ENCODE measurements around the gene ISG20L2. TPM values are rescaled to one million over a fixed set of nuclear protein-coding genes. Genes with fewer than 3 reads are reported as not detected.
A peak's percentile ranks its signal among the peaks of the same experiment; 100 is the strongest.

ISG20L2 gene
- total and polyA plus RNA-seq, 4 experiments from 2014 or later, result 11.4 to 53.1 (median 33.6) TPM

DNA sequence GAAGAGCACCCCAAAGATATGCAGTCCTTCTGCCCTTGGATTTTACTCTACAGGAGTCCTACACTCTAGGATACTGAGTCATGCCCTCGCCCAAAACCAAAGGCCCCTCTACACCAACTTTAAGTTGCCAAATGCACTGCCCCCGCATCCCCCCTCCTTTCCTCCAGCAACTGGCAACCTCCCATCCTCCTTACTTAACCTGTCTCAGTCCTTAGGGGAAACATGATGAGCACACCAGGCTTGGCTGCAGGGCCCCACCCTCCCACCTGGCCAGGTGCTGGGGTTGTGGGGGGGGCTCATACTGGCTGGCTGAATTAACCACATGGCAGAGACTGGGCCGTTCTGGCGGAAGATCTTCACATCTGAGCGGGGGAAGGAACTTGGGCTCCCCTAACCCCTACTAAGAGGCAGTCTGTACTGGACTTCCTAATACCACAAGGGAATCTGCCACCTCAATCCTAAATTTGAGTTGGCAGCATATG is 21.7 kb upstream of the ISG20L2 start:
- ChIA-PET CTCF (ENCODE audit: partially characterized antibody) (interaction anchor here (2.5 to 3.9 kb wide), 2 partner anchors 9 to 23 kb away, joined by 15 to 34 read pairs; partner anchors contain the start of genes ISG20L2, METTL25B and MRPL24), POLR2A (ENCODE audit: partially characterized antibody) (interaction anchor here (1.1 to 4.6 kb wide), 6 partner anchors 8 to 44 kb away, joined by 4 to 103 read pairs (median 37); partner anchors contain the start of genes ISG20L2, METTL25B, MRPL24 and PRCC)
- H3K9me3 Mint-ChIP-seq, result peaks cover 0 to 1% (median 0%) of the 10 kb centered on the region in 8 donors
- Histone ChIP-seq H3K4me3 (ENCODE audit: low read length in 2 of 2) (peak overlapping the region; percentile 45 to 74), H3K9me3 (ENCODE audit: control insufficient read depth in 1 of 2, low read length in 2 of 2) (no peaks in the 10 kb centered on the region), H3K4me1 (ENCODE audit: insufficient read depth, low read length) (peaks cover 56% of the 10 kb centered on the region), H3K27me3 (ENCODE audit: insufficient read depth, low read length) (no peaks in the 10 kb centered on the region), H3K36me3 (ENCODE audit: insufficient read depth, low read length) (peaks cover 6% of the 10 kb centered on the region), H3K27ac (ENCODE audit: low read depth, low read length) (peak overlapping the region; percentile 75)
- intact Hi-C loops (cut with micrococcal nuclease), result no loop called here
- H3K36me3 Mint-ChIP-seq, result peaks cover 5 to 20% of the 10 kb centered on the region in 2 donors
- H3K27ac Mint-ChIP-seq, result peak overlapping the region; percentile 87 to 95 (median 94)
- H3K4me3 Mint-ChIP-seq, result peak overlapping the region; percentile 91 to 98 (median 92)
- peak in 1 of 5 donors; percentile 62 for DNase-seq
- no peaks in the 10 kb centered on the region for H3K27me3 Mint-ChIP-seq
- H3K4me1 Mint-ChIP-seq, result peaks cover 46 to 79% (median 60%) of the 10 kb centered on the region in 4 donors

DNA sequence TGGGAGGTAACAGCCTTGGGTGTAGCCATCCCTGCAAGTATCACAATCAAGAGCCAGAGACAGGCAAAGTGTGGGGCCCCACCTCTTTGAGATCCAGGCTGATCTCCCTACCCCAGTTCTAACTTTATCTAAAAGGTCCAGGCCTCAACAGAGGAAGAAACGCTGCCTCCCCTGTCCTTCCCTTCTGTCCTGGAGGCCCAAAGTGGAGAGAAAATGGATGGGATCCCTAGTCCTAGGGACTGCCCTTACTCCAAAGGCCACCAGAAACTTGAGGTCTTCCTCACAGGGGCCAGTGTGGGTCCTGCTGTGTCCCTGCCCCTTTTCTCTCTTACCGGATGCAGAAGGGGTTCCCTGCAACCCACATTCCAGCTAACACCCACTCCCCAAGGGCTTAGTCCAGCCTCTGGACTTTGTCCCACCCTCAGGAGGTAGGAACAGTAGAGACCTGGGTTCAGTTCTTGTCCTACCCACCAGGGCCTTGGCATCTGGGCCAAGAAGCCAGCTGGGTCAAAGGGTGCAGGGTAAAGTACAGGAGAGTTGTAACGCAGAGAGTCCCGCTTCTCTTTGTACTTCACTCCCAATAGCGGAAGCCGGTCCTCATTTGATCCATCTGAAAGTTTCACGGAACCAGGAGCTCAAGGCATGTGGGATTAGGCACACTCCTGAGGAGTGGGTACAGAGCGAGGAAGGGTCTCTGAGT is 21.0 kb upstream of the ISG20L2 start:
- peak overlapping the region; percentile 87 to 95 (median 94) for H3K27ac Mint-ChIP-seq
- peak overlapping the region; percentile 45 to 74 for H3K4me3 ChIP-seq (ENCODE audit: low read length in 2 of 2)
- POLR2A ChIA-PET (ENCODE audit: partially characterized antibody), result interaction anchor here (1.1 to 4.3 kb wide), 3 partner anchors 8 to 23 kb away, joined by 4 to 103 read pairs (median 97); partner anchors contain the start of genes MRPL24 and PRCC

DNA sequence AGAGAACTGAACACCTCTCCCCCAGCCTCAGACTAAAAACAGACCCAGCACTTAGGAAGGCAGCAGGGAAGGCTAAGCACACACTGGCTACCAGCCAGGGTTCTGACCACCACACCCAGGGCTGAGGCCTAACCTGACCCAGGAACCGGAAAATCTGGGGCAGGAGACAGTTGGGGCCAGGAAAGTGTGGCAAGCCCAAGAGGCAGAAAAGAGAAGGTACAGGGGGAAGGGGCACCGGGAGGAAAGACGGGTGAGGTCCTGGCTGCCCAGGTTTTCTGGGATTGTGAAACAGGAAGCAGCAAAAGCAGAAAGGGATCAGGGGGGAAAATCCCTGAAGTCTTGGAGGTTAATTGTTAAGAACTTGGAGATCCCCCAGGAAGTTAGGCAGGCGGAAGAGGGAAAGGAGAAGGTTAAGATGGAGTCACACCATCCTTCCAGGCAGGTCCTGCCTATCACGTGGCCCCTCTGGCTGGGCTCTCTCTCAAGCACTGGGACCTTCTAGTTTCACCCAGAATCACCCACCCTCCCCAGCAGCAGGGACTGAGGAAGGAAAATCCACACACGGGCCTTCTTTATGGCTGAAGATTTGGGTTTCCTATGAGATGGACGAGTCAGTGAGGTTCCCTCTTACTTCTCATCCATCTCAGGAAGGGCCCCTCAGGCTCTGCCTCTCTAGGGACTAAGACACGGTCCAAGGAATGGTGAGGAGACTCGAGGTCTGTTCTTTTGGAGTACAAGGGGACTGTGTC is 20.3 kb upstream of the ISG20L2 start:
- Mint-ChIP-seq H3K4me3 (peak overlapping the region; percentile 91 to 98 (median 92)), H3K4me1 (peaks cover 46 to 80% (median 57%) of the 10 kb centered on the region in 4 donors), H3K27ac (peak overlapping the region; percentile 87 to 95 (median 94)), H3K27me3 (no peaks in the 10 kb centered on the region), H3K36me3 (peaks cover 5 to 29% of the 10 kb centered on the region in 2 donors), H3K9me3 (peaks cover 0 to 1% (median 0%) of the 10 kb centered on the region in 8 donors)
- POLR2A ChIA-PET (ENCODE audit: partially characterized antibody), result interaction anchor here (1.1 to 3.2 kb wide), 4 partner anchors 19 to 108 kb away, joined by 3 to 28 read pairs (median 16); partner anchors contain the start of genes ISG20L2, METTL25B and PRCC
- Histone ChIP-seq H3K27me3 (ENCODE audit: insufficient read depth, low read length) (no peaks in the 10 kb centered on the region), H3K36me3 (ENCODE audit: insufficient read depth, low read length) (peaks cover 13% of the 10 kb centered on the region), H3K4me1 (ENCODE audit: insufficient read depth, low read length) (peaks cover 56% of the 10 kb centered on the region), H3K4me3 (ENCODE audit: low read length in 2 of 2) (peak overlapping the region; percentile 45 to 74), H3K27ac (ENCODE audit: low read depth, low read length) (peak overlapping the region; percentile 75), H3K9me3 (ENCODE audit: control insufficient read depth in 1 of 2, low read length in 2 of 2) (no peaks in the 10 kb centered on the region)
- DNase-seq, result no peak
- CTCF ChIA-PET (ENCODE audit: partially characterized antibody), result interaction anchor here (1.7 to 3.9 kb wide), 3 partner anchors 21 to 23 kb away, joined by 7 to 34 read pairs (median 8); partner anchors contain the start of genes ISG20L2 and METTL25B
- intact Hi-C loops (cut with micrococcal nuclease), result no loop called here

More for the DNA sequence above, 21.0 kb upstream of the ISG20L2 start:
- H3K9me3 Mint-ChIP-seq, result peaks cover 0 to 1% (median 0%) of the 10 kb centered on the region in 8 donors
- intact Hi-C loops (cut with micrococcal nuclease), result no loop called here
- Histone ChIP-seq H3K4me1 (ENCODE audit: insufficient read depth, low read length) (peaks cover 56% of the 10 kb centered on the region), H3K9me3 (ENCODE audit: control insufficient read depth in 1 of 2, low read length in 2 of 2) (no peaks in the 10 kb centered on the region), H3K36me3 (ENCODE audit: insufficient read depth, low read length) (peaks cover 10% of the 10 kb centered on the region), H3K27me3 (ENCODE audit: insufficient read depth, low read length) (no peaks in the 10 kb centered on the region), H3K27ac (ENCODE audit: low read depth, low read length) (peak overlapping the region; percentile 75)
- DNase-seq, result no peak
- CTCF ChIA-PET (ENCODE audit: partially characterized antibody), result interaction anchor here (3.9 kb wide), 1 partner anchor 23 kb away, joined by 34 read pairs; the partner anchor contains the start of genes ISG20L2 and METTL25B
- H3K4me3 Mint-ChIP-seq, result peak overlapping the region; percentile 91 to 98 (median 92)
- H3K27me3 Mint-ChIP-seq, result no peaks in the 10 kb centered on the region
- peaks cover 5 to 26% of the 10 kb centered on the region in 2 donors for H3K36me3 Mint-ChIP-seq
- peaks cover 46 to 81% (median 58%) of the 10 kb centered on the region in 4 donors for H3K4me1 Mint-ChIP-seq

DNA sequence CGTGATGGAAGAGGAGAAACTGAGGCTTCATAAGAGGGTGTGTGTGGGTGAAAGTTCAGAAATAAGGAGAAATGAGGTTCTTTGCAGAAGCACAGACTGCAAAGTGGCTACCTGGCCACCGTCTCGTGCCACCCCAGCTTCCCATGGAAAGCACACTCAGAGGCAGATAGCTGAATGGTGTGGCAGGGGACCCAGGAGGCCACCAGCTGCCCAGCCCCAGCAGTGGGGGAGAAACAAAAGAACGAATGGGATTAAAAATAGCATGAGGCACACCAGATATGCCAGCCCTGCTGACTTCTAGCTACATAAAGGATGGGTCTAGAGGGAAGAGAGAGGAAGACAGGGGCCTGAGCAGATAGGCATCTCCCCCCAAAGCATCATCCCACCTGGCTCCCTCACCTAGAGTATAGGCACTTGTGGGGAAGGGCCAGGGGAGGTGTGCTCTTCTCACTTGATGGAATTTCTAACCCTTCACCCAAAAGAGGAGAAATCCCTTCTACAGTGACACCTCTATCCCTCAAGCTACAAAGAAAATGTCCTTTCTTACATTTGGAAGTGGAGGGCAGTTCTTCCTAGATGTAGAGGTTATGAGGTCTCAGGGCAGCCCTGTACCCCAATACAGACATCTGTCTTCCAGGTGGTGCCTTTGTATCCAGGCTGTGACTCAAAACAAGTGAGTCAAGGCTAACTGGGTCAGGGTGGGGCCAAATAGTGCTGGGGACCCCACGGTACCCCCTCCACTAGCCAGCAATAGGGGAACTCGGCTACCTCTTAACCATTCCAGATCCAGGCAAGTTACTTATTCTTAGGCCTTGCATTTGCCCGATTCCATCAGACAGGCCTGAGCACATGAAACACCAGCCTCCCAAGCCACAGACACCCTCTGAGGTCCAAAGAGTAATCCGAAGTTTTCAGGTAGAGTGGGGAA is 19.4 kb upstream of the ISG20L2 start:
- CTCF ChIA-PET (ENCODE audit: partially characterized antibody), result interaction anchor here (0.9 to 1.9 kb wide), 3 partner anchors 20 to 22 kb away, joined by 3 to 8 read pairs (median 7); partner anchors contain the start of genes ISG20L2 and METTL25B
- peak overlapping the region; percentile 57 to 74 for H3K4me3 ChIP-seq (ENCODE audit: low read length in 2 of 2)
- Mint-ChIP-seq H3K27ac (peak overlapping the region; percentile 87 to 95 (median 94)), H3K4me3 (peak overlapping the region; percentile 91 to 98 (median 92)), H3K9me3 (peaks cover 0 to 1% (median 0%) of the 10 kb centered on the region in 8 donors), H3K27me3 (no peaks in the 10 kb centered on the region), H3K4me1 (peaks cover 46 to 72% (median 56%) of the 10 kb centered on the region in 4 donors), H3K36me3 (peaks cover 5 to 36% of the 10 kb centered on the region in 2 donors)
- peaks cover 19% of the 10 kb centered on the region for H3K36me3 ChIP-seq (ENCODE audit: insufficient read depth, low read length)
- DNase-seq, result peak in 1 of 5 donors; percentile 53
- peak overlapping the region; percentile 75 for H3K27ac ChIP-seq (ENCODE audit: low read depth, low read length)
- no peaks in the 10 kb centered on the region for H3K27me3 ChIP-seq (ENCODE audit: insufficient read depth, low read length)
- peaks cover 53% of the 10 kb centered on the region for H3K4me1 ChIP-seq (ENCODE audit: insufficient read depth, low read length)
- intact Hi-C loops (cut with micrococcal nuclease), result no loop called here
- POLR2A ChIA-PET (ENCODE audit: partially characterized antibody), result interaction anchor here (0.9 to 3.2 kb wide), 6 partner anchors 9 to 108 kb away, joined by 3 to 28 read pairs (median 3); partner anchors contain the start of genes ISG20L2, METTL25B, PRCC and SH2D2A
- no peaks in the 10 kb centered on the region for H3K9me3 ChIP-seq (ENCODE audit: control insufficient read depth in 1 of 2, low read length in 2 of 2)

DNA sequence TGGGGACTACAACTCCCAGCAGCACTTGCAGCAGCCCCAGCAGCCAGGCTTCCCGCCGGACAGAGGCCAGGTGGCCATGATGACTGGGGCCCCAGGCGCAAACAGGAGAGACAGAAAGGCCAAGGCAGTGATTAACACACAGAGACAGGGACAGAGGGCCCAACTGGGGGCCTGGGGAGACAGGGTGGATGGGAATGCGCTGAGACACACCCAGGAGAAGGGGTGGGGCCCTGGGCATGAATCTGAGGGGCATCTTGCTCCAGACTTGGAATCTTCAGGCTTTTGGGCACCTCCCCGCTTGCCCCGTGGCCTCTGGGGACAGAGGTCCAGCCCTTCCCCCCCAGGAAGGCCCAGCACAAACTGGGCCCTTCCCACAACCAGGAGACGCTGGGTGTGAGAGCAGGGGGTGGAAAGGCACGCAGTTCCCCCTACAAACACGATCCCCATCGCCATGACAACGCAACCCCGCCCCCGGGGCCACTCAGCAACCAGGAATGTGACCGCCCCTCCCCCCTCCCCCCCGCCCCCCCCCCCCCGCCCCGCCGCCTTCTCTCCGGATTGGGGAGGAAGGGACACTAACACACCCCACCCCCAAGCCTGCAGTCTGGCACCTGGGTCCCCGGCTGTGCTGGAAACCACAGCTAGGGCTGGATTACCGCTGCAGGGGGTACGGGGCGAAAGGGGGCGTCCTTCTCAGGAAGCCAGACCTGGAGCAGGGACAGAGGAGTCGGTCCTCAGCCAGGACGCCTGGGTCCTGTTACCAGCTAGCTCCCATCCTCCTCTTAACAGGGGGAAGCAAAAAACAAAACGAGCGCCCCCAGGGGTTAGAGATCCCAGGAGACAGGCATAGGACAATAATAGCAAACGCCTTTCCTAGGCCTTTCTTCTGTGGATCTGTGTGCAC is 18.4 kb upstream of the ISG20L2 start:
- H3K4me1 Mint-ChIP-seq, result peaks cover 42 to 69% (median 50%) of the 10 kb centered on the region in 4 donors

More for the DNA sequence above, 18.4 kb upstream of the ISG20L2 start:
- no peaks in the 10 kb centered on the region for H3K27me3 ChIP-seq (ENCODE audit: insufficient read depth, low read length)
- H3K27me3 Mint-ChIP-seq, result no peaks in the 10 kb centered on the region
- peaks cover 25% of the 10 kb centered on the region for H3K36me3 ChIP-seq (ENCODE audit: insufficient read depth, low read length)
- H3K9me3 Mint-ChIP-seq, result peaks cover 0 to 1% (median 0%) of the 10 kb centered on the region in 8 donors
- peak overlapping the region; percentile 84 to 98 (median 92) for H3K4me3 Mint-ChIP-seq
- H3K36me3 Mint-ChIP-seq, result peaks cover 8 to 42% of the 10 kb centered on the region in 2 donors
- no peaks in the 10 kb centered on the region for H3K9me3 ChIP-seq (ENCODE audit: control insufficient read depth in 1 of 2, low read length in 2 of 2)
- peak; percentile 34 to 79 (median 47) for DNase-seq
- ChIA-PET POLR2A (ENCODE audit: partially characterized antibody) (interaction anchor here (0.9 to 3.2 kb wide), 5 partner anchors 10 to 70 kb away, joined by 3 to 28 read pairs (median 3); partner anchors contain the start of genes ISG20L2, METTL25B, PRCC and SH2D2A), CTCF (ENCODE audit: partially characterized antibody) (interaction anchor here (0.9 to 2.0 kb wide), 6 partner anchors 19 to 58 kb away, joined by 3 to 10 read pairs (median 6); partner anchors contain the start of genes CRABP2, ISG20L2 and METTL25B)
- H3K4me1 ChIP-seq (ENCODE audit: insufficient read depth, low read length), result peaks cover 46% of the 10 kb centered on the region
- peak overlapping the region; percentile 13 to 57 for H3K4me3 ChIP-seq (ENCODE audit: low read length in 2 of 2)
- intact Hi-C loops (cut with micrococcal nuclease), result no loop called here
- peak overlapping the region; percentile 75 for H3K27ac ChIP-seq (ENCODE audit: low read depth, low read length)
- H3K27ac Mint-ChIP-seq, result peak overlapping the region; percentile 87 to 95 (median 94)
